Fibroblast of villous mesenchyme (primary cell): ENCODE data around the gene NRXN3. TPM values are rescaled to one million over a fixed set of nuclear protein-coding genes. Genes with fewer than 3 reads are reported as not detected.
A peak's percentile ranks its signal among the peaks of the same experiment; 100 is the strongest.

Experiments used
- DNase-seq: peaks from one replicate; pipeline ENCODE4 v3.0.0-alpha.2; 2010; ENCODE audit warnings: low read depth
- H3K4me3 ChIP-seq: 2 replicates; pipeline ENCODE4 v1.5.1; 2011; ENCODE audit warnings: low read depth, mild to moderate bottlenecking, low read length
- CTCF ChIP-seq: IDR thresholded peaks from 2 replicates; pipeline ENCODE4 v1.5.1; 2012; ENCODE audit warnings: low read depth, mild to moderate bottlenecking, low read length; ENCODE audit not compliant: insufficient read depth
- total RNA-seq: library from RNA; depleted of rRNA; stranded (reverse); fragments of >200 nt; gene quantifications from 2 replicates; pipeline ENCODE4 v1.2.3, GENCODE V29; 2012

NRXN3 gene
- total RNA-seq, 1 donor, result 7.3 TPM

GRCh38 chr14:78951602-78952001, 781.4 kb downstream of the NRXN3 start:
- no peak for TF ChIP-seq CTCF
- DNase-seq, result no peak
- no peak overlapping the region for H3K4me3 ChIP-seq

- DNase-seq, result peak; percentile 72
- TF ChIP-seq CTCF, result peak; percentile 91
- H3K4me3 ChIP-seq, result peak overlapping the region; percentile 43
Measured at GRCh38 chr14:78959674-78960264, 789.6 kb downstream of the NRXN3 start.

- no peak for TF ChIP-seq CTCF
- no peak overlapping the region for H3K4me3 ChIP-seq
- no peak for DNase-seq
Measured at GRCh38 chr14:78967111-78967809, 797.1 kb downstream of the NRXN3 start.

- TF ChIP-seq CTCF, result no peak
- no peak for DNase-seq
- no peak overlapping the region for H3K4me3 ChIP-seq
Measured at GRCh38 chr14:78968265-78968664, 798.1 kb downstream of the NRXN3 start.

- DNase-seq, result no peak
- TF ChIP-seq CTCF, result no peak
Measured at GRCh38 chr14:78970677-78971076, 800.5 kb downstream of the NRXN3 start.

GRCh38 chr14:78972440-78972839, 802.3 kb downstream of the NRXN3 start:
- TF ChIP-seq CTCF, result no peak
- no peak overlapping the region for H3K4me3 ChIP-seq
- no peak for DNase-seq

More at GRCh38 chr14:78970677-78971076, 800.5 kb downstream of the NRXN3 start:
- no peak overlapping the region for H3K4me3 ChIP-seq
